HG03196 (cell line): Measurements from ENCODE around the gene ATP10A.
"Not testable (repeated sequence)": the region's sequence is repeated elsewhere in the genome, so short reads cannot be mapped to it uniquely, and the experiment has no call there.

Source experiments
- ATAC-seq: cut with Tn5 transposase; IDR thresholded peaks from one replicate; pipeline ENCODE4 v1.9.1; 2021; ENCODE audit not compliant: unreplicated experiment

ATP10A gene

GRCh38 chr15:25884370-25884769 lies 21.2 kb upstream of the ATP10A start:
- no peak for ATAC-seq

DNA sequence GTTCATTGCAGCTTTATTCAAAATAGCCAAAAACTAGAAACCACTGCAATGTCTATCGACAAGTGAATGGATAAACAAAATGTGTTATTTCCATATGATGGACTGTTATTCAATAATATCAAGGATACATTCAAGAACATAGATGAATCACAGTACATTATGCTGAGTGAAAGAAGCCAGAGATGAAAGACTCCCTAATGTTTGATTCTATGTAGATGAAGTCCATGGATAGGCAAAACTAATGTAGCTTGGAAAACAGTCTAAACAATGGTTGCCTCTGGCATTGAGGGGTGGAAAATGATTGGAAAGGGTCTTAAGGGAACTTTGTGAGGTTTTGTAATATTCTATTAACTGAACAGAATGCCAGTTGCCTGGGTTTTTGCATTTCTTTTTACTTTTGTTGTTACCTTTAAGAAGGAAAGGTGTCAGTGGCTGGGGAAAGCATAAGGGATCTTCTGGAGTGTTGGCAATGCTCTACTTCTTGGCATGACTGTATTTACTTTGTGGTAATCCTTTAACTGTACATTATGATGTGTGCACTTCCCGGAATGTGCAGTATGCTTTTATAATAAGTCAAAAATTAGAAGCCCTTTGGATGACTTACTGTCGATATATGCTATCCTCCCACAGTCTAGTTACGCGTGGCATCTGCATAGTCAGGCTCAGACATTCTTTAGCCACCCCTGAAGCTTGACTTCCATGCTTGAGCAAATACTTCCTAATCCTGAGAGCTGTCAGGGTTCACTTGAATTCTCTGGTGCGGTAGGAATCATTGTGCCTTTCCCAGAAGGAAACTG lies 20.5 kb upstream of the ATP10A start:
- no peak for ATAC-seq

GRCh38 chr15:25882466-25882865 lies 19.3 kb upstream of the ATP10A start:
- no peak for ATAC-seq

- ATAC-seq = not testable (repeated sequence)
Measured at GRCh38 chr15:25880877-25881276, 17.8 kb upstream of the ATP10A start.

DNA sequence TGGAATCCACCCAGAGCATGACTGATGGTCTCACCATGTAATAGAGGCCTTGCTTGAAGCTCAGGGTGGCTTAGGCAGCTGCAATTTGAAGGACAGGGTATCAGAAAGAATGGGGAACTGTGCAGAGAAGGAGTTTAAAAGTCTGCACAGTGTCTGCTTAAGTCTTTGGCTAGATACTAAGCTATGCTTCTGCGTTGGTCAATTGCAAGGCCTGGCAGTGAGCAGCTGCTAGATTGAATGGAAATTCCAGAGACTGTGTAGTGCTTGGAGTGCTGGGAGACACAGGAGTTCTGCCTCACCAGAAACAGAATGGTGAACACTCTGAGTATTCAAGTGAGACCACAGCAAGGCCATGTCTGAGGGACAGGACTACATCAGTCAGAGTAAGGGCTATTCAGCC lies 17.3 kb upstream of the ATP10A start:
- ATAC-seq = no peak

GRCh38 chr15:25879438-25879837 lies 16.3 kb upstream of the ATP10A start:
- no peak for ATAC-seq

GRCh38 chr15:25877681-25878080 lies 14.6 kb upstream of the ATP10A start:
- no peak for ATAC-seq

- no peak for ATAC-seq
Measured at GRCh38 chr15:25876231-25877140, 13.4 kb upstream of the ATP10A start.

DNA sequence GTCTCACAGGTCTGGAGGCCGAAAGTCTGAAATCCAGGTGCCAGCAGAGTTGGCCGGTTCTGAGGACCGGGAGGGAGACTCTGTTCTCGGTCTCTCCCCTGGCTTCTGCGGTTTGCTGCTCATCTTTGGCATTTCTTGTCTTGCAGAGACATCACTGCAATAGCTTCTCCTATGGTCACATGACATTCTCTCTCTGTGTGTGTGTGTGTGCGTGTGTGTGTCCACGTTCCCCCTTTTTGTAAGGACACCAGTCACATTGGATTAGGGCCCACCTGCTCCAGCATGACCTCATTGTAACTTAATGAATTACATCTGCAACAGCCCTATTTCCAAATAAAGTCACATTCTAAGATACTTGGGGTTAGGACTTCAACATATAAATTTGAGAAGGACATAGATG lies 12.4 kb upstream of the ATP10A start:
- no peak for ATAC-seq

DNA sequence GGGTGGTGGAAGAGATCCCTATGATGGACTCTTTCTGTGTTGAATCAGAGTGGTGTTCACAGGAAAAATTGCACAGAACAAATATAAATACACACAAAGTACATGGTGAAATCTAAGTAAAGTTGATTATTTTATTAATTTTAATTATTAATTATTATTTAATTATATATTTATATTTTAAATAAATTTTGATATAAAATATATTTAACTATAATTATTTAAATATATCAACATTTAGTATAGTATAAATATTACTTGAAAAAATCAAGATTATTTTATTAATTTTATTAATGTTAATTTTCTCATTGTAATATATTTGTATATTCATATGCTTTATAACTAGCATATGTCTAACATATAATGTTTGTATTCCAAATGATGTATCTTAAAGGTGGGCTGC lies 11.3 kb upstream of the ATP10A start:
- ATAC-seq = no peak

GRCh38 chr15:25871403-25871802 lies 8.3 kb upstream of the ATP10A start:
- ATAC-seq = no peak

- no peak for ATAC-seq
Measured at GRCh38 chr15:25870938-25871337, 7.8 kb upstream of the ATP10A start.

DNA sequence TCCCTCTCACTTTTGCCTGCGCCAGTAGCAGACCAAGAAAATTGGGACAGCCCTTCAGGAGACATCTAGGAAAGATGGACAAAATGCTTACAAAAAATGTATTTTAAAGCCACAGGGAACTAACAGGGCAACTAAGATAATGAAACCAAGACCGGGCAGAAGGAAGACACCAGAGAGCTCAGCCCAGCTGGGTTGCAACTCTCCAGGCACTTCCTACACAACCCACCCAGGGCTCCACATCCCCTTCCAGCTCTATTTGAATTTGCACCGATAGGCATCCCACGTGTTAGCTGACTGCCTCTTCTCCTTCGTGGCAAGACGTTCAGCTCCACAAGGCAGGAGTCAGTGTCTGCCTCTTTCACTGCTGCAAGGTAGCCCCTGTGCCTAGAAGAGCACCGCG lies 6.6 kb upstream of the ATP10A start:
- no peak for ATAC-seq

GRCh38 chr15:25866874-25867273 lies 3.7 kb upstream of the ATP10A start:
- ATAC-seq = no peak

- ATAC-seq = no peak
Measured at GRCh38 chr15:25866251-25866650, 3.1 kb upstream of the ATP10A start.

DNA sequence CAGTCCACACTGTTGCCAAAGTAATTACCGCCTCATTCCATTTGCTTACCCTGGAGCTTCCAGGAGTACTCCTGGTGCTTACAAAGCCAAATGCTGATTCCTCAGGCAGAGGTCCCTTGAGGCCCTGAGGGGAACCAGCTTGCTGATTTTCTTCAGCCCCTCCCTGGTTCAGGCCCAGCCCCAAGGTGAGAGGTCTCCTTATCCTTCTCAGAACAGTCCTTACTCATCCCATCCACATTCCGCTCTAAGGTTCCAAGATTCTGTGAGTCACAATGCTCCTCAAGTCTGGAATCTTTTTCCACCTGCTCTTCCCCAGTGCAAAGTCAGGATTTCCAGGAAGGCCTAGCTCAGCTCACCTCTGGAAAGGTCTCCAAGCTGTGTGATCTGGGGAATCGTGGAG lies 1.8 kb upstream of the ATP10A start:
- ATAC-seq = no peak

DNA sequence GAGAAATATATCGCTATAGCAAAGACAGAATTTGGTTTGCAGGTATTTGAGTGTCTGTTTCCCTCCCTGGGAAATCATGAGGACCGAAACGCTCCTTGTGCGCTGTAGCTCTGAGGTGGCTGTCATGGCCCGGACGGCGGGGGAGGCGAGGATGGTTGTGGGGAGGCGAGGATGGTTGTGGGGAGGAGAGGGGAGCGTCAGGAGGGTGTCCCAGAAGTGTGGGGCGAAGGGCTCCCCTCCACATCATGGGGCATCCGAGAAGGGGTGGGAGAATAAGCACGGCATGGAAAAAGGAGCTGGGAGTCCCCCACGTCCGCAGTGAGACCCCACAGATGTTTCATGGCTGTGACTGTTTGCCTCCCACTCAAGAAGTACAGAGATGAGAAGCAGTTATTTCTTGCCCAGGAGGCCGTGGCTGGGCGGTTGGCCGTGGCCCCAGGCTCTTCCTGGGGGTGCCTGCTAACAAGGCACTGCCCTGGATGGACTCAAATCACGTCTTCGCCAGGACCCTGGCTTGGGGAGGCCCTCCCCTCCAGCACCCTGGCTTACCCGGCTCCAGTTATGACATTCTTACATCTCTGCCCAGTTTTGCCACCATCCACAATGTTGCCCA lies 947 bp upstream of the ATP10A start:
- no peak for ATAC-seq

GRCh38 chr15:25862472-25863110 lies 536 bp downstream of the ATP10A start:
- no peak for ATAC-seq

GRCh38 chr15:25862071-25862471 lies 1.1 kb downstream of the ATP10A start:
- no peak for ATAC-seq

DNA sequence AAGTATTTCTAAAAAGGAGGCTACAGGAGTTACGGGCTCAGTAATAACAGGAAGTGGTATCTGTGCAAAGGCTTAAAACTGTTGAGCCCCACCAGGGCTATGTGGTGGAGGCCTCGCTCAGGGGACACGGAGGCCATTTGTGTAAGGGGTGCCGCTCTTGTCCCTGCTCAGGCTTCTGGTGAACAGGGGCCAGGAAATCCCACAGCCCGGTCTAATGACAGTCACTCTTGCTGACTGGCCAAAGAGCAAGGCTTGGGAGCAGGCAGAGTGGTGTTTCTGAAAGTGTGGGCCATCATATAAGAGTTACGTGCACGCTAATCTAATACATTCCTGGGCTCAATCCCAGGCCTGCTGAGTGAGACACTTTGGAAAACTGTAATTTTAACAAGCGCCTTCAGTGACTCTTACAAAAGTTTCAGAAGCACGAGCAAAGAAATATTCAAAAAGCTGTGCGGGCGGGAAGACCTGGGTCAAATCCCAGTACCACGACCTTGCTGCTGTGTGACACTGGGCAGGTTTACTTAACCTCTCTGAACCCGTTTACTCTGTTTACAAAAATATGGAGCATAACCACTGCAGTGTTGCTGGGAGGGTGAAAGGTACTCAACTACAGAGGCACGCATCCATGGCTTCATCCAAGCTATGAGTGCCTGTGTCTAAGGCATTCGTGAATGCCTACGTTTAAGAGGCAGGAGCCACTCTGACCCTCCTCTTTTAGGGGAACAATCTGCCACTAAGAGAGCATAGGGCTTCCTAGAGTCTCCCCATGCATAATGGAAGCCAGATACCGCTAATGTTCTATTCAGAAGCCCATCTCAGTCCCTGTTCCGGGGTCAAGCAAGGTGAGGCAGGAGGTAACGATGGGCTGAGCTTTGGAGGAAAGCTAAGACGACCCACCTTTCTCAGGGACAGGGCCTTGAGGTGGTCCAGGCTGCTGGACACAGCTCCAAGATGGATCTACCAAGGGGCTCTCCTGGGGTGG lies 2.0 kb downstream of the ATP10A start:
- ATAC-seq = no peak
